ENCODE measurements around the gene GOSR2. TPM values are rescaled to one million over a fixed set of nuclear protein-coding genes. Genes with fewer than 3 reads are reported as not detected.
A peak's percentile ranks its signal among the peaks of the same experiment; 100 is the strongest.

Gene GOSR2
- total RNA-seq, 4 donors from 2014 or later = 45.9 to 88.3 (median 51.6) TPM

GRCh38 chr17:46989637-46990431 lies 66.9 kb downstream of the GOSR2 start:
- intact Hi-C loops (cut with DNase I) = no loop called here
- 66 to 79% methylated on average over 11 of the region's 11 CpGs for WGBS, 2 donors

DNA sequence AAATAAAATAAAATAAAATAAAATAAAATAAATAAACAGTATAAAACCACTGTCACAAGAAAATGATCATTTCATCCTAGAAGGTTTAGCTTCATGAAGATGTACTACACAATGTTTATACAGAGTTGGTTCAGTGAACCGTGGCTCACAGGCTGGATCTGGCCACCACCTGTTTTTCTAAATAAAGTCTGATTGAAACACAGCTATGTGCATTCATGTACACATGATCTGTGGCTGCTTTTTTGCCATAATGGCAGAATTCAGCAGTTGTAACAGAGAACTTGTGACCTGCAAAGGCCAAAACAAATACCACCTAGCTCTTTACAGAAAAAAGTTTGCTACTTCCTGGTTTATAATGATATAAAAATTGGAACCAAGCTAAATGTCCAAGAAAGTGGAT lies 68.7 kb downstream of the GOSR2 start:
- no peaks in the 10 kb centered on the region for H3K36me3 ChIP-seq
- H3K27ac ChIP-seq = peak overlapping the region; percentile 52 to 75 (median 59)
- DNase-seq = peak; percentile 27 to 55
- no peak overlapping the region for H3K4me3 ChIP-seq (replicated peaks in 1 of 3)
- peaks cover 0 to 7% of the 10 kb centered on the region in 2 donors for H3K4me1 ChIP-seq
- no peaks in the 10 kb centered on the region for H3K27me3 ChIP-seq
- no peak for TF ChIP-seq POLR2A (IDR thresholded peaks at IDR 0.05)
- TF ChIP-seq, protein P1, sequence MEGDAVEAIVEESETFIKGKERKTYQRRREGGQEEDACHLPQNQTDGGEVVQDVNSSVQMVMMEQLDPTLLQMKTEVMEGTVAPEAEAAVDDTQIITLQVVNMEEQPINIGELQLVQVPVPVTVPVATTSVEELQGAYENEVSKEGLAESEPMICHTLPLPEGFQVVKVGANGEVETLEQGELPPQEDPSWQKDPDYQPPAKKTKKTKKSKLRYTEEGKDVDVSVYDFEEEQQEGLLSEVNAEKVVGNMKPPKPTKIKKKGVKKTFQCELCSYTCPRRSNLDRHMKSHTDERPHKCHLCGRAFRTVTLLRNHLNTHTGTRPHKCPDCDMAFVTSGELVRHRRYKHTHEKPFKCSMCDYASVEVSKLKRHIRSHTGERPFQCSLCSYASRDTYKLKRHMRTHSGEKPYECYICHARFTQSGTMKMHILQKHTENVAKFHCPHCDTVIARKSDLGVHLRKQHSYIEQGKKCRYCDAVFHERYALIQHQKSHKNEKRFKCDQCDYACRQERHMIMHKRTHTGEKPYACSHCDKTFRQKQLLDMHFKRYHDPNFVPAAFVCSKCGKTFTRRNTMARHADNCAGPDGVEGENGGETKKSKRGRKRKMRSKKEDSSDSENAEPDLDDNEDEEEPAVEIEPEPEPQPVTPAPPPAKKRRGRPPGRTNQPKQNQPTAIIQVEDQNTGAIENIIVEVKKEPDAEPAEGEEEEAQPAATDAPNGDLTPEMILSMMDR (IDR thresholded peaks at IDR 0.05) = no peak
- H3K9me3 ChIP-seq = no peaks in the 10 kb centered on the region
- intact Hi-C loops (cut with DNase I) = no loop called here
- WGBS, 2 donors = 33 to 38% methylated on average over 1 of the region's 1 CpG

More at GRCh38 chr17:46989637-46990431, 66.9 kb downstream of the GOSR2 start:
- TF ChIP-seq, protein P1 (IDR thresholded peaks at IDR 0.05) = no peak
- no peak for TF ChIP-seq POLR2A (IDR thresholded peaks at IDR 0.05)
- DNase-seq = no peak
- Histone ChIP-seq H3K36me3 (no peaks in the 10 kb centered on the region), H3K27ac (no peak overlapping the region), H3K4me3 (replicated peaks in 1 of 3) (no peak overlapping the region), H3K4me1 (peaks cover 0 to 7% of the 10 kb centered on the region in 2 donors), H3K27me3 (no peaks in the 10 kb centered on the region), H3K9me3 (no peaks in the 10 kb centered on the region)

Small RNAs within 50 kb of the gene (microRNA-seq; reads per million reads assigned to microRNA genes)
- gene MIR5089 = not detected

Small RNAs within 50 kb of the gene (small RNA-seq; reads per million reads assigned to genes)
- gene MIR5089 = not detected
- gene RNU6ATAC3P = not detected

Other genes starting within 250 kb of the GOSR2 start
- 1 to 10 TPM in 1 of 4 donors, under 1 TPM in 3; 0.68 to 2.4 (median 0.82) TPM for gene WNT3, start 104.5 kb upstream of the GOSR2 start, total RNA-seq
- gene WNT9B, start 71.6 kb upstream of the GOSR2 start, total RNA-seq = 1 to 10 TPM in 1 of 4 donors, not detected in 3; 1.2 TPM
- not detected for gene RPRML, start 56.1 kb downstream of the GOSR2 start, total RNA-seq